ENCODE results near the gene ALOX15.

GRCh38 chr17:4664230-4664629, 22.8 kb upstream of the ALOX15 start:
- TF ChIP-seq CTCF (IDR thresholded peaks at IDR 0.05) = no peak
- no peak for TF ChIP-seq POLR2A (IDR thresholded peaks at IDR 0.05)
